Posterior vena cava (tissue), 2 donors: ENCODE results near the gene NSMF. TPM values are rescaled to one million over a fixed set of nuclear protein-coding genes. Genes with fewer than 3 reads are reported as not detected.
"Not testable (repeated sequence)": the region's sequence is repeated elsewhere in the genome, so short reads cannot be mapped to it uniquely, and the experiment has no call there.

ENCODE experiments used
- DNase-seq: peaks from one replicate; pipeline ENCODE4 v3.0.0-alpha.2; 2020; ENCODE audit warnings: low spot score
- intact Hi-C, 2 donors: fragments of 100-400 bp; cut with DNase I; formaldehyde crosslinking; loops; one replicate each; pipeline versions ENCODE4 v1.14.1 to v1.14.2; 2022 to 2023
- total RNA-seq, 2 donors: library from RNA; stranded (reverse); fragmentation: NEBNext Ultra II Directional; extraction: Animal tissue kit (Norgen Biotek cat#: 25700); gene quantifications; one replicate each; pipeline ENCODE4 v1.2.1, GENCODE V29; 2021
- donor health status: DM: yes; HTN: yes; CAD: no.
- donor health status: DM: yes; HTN: yes; CAD: no.

NSMF gene
- total RNA-seq, 2 donors from 2014 or later, result 47.6 to 55.5 TPM

DNA sequence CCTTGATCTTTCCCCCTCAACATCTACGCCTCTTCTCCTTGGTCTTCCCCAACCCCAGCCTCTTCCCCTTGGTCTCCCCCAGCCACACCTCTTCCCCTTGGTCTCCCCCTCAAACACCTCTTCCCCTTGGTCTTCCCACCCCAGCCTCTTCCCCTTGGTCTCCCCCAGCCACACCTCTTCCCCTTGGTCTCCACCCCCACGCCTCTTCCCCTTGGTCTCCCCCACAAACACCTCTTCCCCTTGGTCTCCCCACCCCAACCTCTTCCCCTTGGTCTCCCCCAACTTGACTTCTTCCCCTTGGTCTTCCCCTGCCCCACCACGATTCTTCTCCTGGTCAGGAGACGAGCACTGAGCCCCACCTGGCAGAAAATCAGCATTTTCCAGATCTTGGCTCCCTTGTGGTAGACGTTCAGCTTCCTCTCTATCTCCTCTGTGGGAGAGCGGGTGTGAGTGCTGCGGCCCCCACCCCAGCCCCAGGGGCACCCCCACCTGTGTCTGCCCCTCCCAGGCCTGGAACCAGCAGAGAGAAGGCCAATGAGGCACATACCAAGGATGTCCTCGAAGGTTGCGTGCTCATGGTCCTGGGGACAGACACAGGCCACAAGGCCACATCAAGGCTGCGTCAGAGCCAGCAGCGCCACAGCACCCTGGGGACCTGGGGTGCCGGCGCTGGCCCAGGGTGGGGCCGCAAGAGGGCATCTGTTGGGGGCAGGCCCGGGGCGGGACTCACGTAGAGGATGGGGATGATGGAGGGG lies 7.0 kb downstream of the NSMF start:
- peak; percentile 75 for DNase-seq
- intact Hi-C loops, result no loop called here

- DNase-seq, result peak; percentile 42
- intact Hi-C loops, result not testable (repeated sequence)
These were observed 7.7 kb downstream of the NSMF start for GRCh38 chr9:137451264-137452005.

- DNase-seq, intact Hi-C loops: not testable (repeated sequence)
These were observed 8.5 kb downstream of the NSMF start for GRCh38 chr9:137450539-137451222.

- intact Hi-C loops, result loop anchor here in 1 of 2 donors (5.0 kb wide), 1 partner anchor 398 kb away; the partner anchor contains the start of gene ENTPD2
- peak; percentile 64 for DNase-seq
These were observed 9.1 kb downstream of the NSMF start for GRCh38 chr9:137449931-137450538.

DNA sequence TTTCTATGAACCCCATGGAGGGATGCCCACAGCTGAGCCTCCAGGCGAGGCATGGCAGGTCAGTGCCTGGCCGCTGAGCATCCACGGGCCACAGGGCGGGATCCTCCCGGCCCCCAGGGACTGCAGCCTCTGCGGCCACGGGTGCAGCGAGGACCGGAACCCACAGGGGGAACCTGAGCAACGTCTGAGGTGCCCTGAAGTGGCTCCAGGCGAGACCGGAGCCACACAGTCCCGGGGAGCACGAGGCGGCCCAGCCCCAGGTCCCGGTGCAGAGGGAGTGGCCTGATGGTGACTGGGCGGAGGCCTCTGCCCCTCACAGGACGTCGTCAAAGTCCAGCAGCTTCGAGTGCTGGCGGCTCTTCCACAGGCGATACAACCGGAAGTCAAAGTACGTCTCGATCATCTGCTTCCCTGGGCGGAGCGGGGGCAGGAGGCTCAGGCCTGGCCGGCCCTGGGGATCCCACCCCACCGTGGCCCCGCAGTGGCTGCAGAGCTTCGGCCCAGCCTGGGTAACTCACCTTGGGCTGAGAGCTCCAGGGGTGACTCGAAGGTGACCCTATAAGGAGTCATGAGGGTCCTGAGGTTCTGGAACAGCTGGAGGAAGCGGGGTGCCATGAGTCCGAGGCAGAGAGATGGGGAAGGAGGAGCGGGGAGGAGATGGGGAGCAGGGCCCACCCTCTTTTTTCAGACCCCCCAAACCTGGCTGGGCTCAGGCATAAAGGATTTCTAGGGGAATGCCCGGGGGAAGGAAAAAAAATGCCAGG lies 9.9 kb downstream of the NSMF start:
- peak; percentile 71 for DNase-seq
- intact Hi-C loops, result loop anchor here in 1 of 2 donors (5.0 kb wide), 1 partner anchor 397 kb away; the partner anchor contains the start of gene ENTPD2

DNA sequence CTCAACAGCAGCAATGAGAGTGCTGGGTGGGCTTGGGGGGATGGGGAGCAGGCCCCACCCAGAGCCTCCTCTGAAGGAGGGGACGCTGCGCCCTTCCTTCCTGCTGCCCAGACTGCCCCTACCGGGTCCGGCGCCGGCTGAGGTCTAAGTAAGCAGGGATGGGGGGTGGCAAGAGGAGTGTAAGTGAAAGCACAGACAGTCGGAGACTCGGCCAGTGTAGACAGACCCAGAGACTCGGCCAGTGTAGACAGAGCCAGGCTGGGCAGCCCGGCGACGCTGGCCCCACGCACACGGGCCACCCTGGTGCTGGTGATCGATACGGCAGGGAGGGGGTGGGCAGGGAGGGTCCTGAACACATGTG lies 10.6 kb downstream of the NSMF start:
- peak; percentile 74 for DNase-seq

DNA sequence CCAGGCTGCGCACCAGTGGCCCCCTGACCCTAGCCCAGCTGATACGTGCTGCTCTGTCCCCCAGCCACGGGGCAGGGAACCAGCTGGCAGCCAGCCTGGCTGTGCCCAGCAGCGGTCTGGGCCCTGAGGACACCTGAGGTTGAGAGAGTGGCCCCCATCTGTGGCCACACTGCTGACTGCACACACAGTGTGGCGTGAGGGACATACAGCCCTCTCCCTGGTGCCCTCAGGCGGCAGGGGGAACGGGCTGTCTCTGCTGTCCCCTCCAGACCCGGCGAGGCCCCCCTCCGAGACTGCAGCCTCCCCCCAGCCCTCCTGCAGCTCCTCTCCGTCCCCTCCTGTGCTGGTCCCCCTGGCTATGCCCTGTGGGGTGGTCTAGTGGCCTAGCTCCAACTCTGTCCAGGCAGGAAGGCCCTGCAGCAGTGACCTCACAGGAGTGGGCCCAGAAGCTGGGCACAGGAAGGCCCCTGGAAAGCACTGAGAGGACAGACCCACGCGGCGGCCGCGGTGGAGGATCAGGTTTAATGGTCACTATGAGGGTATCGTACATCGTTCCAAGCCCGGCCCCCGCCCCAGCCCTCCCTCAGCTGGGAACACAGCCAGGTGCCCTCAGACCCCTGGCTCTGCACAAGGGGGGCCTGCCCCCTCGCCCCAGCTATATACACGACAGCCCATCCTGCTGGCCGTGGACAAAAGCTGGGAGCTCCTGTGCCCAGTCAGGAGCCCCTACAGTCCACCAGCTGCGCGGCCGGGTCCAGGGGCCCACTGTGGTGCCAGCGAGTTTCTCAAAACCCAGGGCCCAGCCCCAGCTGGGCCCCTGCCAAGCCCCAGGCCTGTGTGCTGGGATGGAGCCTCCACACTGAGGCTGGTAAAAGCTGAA lies 11.2 kb downstream of the NSMF start:
- peak; percentile 82 for DNase-seq
- intact Hi-C loops, result loop anchor here in 1 of 2 donors (5.0 kb wide), 1 partner anchor 396 kb away; the partner anchor contains the start of gene ENTPD2

More for the DNA sequence above, 10.6 kb downstream of the NSMF start:
- intact Hi-C loops, result loop anchor here in 1 of 2 donors (5.0 kb wide), 1 partner anchor 396 kb away; the partner anchor contains the start of gene ENTPD2

- intact Hi-C loops, result loop anchor here in 1 of 2 donors (1.0 to 5.0 kb wide), 2 partner anchors 39 to 395 kb away; partner anchors contain the start of gene ENTPD2
- DNase-seq, result peak; percentile 77
These were observed 12.2 kb downstream of the NSMF start for GRCh38 chr9:137446851-137447471.

DNA sequence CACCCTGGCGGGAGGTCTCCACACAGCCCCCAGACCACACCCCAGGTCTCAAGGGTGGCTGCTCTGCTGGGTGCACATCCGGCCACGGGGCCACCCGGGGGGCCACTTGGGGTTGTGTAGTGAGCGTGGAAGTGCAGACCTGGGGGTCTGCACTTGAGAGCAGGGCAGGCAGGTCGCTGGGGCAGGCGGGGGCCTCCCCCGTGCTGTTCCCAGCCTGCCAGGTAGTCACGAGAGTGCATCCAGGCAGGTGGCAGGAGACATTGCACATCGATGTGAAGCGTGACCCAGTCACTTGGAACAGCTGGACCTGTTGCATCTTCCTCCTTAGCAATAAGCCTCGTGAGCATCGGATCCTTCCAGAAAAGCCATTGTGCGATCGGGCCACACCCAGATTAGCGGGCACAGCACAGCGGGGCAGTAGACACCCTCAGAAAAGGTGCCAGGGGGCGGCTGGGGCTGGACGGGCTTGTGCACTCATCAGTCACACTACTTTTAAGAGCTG lies 13.2 kb downstream of the NSMF start:
- peak; percentile 75 for DNase-seq
- intact Hi-C loops, result loop anchor here in 1 of 2 donors (1.0 to 5.0 kb wide), 2 partner anchors 40 to 394 kb away; partner anchors contain the start of gene ENTPD2

DNA sequence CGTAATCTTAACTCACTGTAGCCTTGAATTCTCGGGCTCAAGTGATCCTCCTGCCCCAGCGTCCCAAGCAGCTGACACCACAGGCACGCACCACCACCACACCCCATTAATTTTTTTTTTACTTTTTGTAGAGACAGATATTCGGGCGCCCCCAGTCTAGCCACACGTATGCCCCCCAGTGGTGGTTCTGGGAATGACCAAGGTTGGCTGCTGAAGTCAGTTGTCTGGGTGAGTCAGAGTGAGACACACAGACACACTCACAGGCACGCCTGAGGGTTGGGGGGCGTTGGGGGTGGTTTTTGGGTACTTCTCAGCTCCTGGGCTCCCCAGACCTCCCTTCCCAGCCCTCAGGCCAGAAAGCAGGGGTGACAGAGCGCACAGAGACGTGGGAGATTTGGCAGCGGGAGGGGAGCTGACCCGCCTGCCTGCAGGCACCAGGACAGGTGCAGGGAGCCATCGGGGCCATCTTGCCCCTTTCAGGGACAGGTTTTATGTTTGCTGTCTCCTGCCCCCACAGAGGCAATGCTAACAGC lies 13.8 kb downstream of the NSMF start:
- intact Hi-C loops, result loop anchor here in 1 of 2 donors (5.0 kb wide), 1 partner anchor 393 kb away; the partner anchor contains the start of gene ENTPD2
- peak; percentile 93 for DNase-seq

DNA sequence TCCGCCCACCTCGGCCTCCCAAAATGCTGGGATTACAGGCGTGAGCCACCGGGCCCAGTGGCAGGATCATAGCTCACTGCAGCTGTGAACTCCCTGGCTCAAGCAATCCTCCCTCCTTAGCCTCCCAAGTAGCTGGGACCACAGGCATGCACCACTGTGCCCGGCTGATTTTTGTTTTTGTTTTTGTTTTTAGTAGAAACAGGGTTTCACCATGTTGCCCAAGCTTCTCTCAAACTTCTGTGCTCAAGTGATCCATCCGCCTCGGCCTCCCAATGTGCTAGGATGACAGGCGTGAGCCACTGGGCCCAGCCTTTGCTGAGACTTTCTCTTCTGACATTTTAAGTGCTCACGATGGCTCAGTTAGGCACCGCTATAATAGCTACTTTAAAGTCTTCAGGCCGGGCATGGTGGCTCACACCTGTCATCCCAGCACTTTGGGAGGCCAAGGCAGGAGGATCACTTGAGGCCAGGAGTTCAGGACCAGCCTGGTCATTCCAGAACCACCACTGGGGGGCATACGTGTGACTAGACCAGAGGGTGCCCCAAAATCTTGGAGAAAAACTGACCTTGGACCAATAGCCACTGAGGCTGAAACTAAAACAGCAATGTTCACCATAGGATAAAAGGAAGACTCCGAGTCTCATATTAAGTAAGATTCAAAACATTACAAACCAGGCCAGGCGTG lies 14.9 kb downstream of the NSMF start:
- intact Hi-C loops, result no loop called here
- DNase-seq, result peak; percentile 29

- DNase-seq, result no peak
- intact Hi-C loops, result no loop called here
These were observed 17.2 kb downstream of the NSMF start for GRCh38 chr9:137441935-137442321.

DNA sequence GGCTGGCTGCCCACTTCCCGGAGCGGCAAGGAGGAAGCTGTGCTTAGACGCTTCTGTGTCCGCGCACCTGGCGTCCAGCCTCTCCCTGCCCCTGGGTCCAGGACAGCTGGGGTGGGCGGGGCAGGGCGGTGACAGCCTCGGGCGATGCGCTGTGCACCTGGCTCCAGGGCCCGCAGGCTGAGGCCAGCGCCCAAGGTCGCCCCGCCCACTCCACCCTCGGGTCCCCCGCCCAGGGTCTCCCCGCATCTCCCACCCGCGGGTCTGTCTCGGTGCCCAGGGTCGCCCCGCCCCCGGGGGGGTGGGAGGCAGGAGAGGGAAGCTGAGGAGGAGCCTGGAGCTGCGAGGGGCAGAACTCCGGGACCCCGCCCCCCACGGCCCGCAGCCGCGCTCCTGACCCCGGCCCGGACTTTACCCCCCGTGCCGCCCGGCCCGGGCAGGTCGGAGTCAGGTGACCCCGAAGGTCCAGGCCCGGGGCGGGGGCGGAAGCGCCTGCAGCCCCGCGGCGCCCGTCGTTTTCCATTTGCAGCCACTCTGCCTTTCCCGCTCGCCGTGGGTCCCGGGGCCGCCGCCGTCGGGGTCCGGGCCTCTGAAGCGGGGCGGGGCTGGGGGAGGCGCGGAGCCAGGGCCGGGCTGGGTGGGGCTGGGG lies 17.7 kb downstream of the NSMF start, which contains the start of gene ENTPD8:
TSS of gene ENTPD8 (minus strand) at position 69 of the 646 bp plus-strand sequence. CDS start 3,072 bp downstream, outside the sequence.
- DNase-seq, result peak; percentile 80
- intact Hi-C loops, result no loop called here

DNA sequence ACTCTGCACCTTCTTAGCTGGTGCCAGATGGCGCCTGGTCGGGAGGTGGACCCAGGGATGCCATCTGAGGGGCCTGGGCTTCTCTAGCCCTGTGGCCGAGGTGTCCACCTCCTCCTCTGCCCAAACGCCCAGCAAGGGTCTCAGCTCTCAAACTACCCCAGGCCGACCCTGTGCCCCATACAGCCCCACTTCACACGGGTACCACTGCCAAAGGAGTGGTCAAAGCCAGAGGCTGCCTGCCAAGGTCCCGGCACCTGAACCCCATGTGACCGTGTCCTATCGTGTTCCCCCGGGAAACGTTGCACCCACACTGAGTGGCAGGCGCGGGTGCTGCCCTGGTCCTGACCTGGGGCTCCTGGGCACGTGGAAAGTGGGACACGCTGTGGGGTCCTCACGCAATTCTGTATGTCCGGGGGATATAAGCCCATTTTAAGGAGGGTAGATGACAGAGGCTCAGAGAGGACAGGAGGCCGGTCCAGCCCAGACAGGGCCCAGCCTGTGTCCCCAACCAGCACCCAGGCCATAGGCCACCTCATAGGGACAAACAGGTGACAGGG lies 19.9 kb downstream of the NSMF start:
- intact Hi-C loops, result no loop called here
- peak; percentile 73 for DNase-seq

- intact Hi-C loops, result no loop called here
- DNase-seq, result peak; percentile 45
These were observed 20.5 kb downstream of the NSMF start for GRCh38 chr9:137438591-137439157.
